H1 (cell line): Measurements from ENCODE around the gene STK39.

Experiments used
- BRCA1 ChIP-seq: IDR thresholded peaks from 2 replicates; pipeline ENCODE4 v1.6.1; 2012; ENCODE audit warnings: low read depth, low read length, improper control_type of control experiment
- CHD2 ChIP-seq: IDR thresholded peaks from 2 replicates; pipeline ENCODE4 v1.6.1; 2012; ENCODE audit warnings: low read length, improper control_type of control experiment
- POLR2A ChIP-seq, 2 experiments: IDR thresholded peaks; 1 replicate in 1 of 2; 2 replicates in 1 of 2; pipeline ENCODE4 v1.6.1; 2011; ENCODE audit warnings: low read depth in 2 of 2, low read length in 2 of 2, mild to moderate bottlenecking in 2 of 2; ENCODE audit errors: control extremely low read depth in 1 of 2
- SRF ChIP-seq: IDR thresholded peaks from 2 replicates; pipeline ENCODE4 v1.6.1; 2011; ENCODE audit warnings: mild to moderate bottlenecking, low read depth, low read length, moderate library complexity

- TF ChIP-seq CHD2 (no peak), BRCA1 (no peak), POLR2A (IDR thresholded peaks at IDR 0.05; ENCODE audit: control extremely low read depth in 1 of 2, low read depth in 2 of 2, low read length in 2 of 2) (no peak), SRF (no peak)
These were observed 111.8 kb downstream of the STK39 start for GRCh38 chr2:168135630-168136029.
